Naive thymus-derived CD4-positive, alpha-beta T cell (primary cell): ENCODE measurements around the gene SRGAP2C. TPM values are rescaled to one million over a fixed set of nuclear protein-coding genes. Genes with fewer than 3 reads are reported as not detected.
A peak's percentile ranks its signal among the peaks of the same experiment; 100 is the strongest.
"Not testable (repeated sequence)": the region's sequence is repeated elsewhere in the genome, so short reads cannot be mapped to it uniquely, and the experiment has no call there.

Source experiments
- ATAC-seq: fragments of 150-1000 bp; cut with Tn5 transposase; 2 replicates; pipeline ENCODE4 v1.10.0; 2021; ENCODE audit warnings: mild to moderate bottlenecking, moderate library complexity
- CTCF ChIA-PET: fragments of 350-600 bp; sonication (Branson Sonifier 250); formaldehyde crosslinking; loops from one replicate; lab custom pipeline; 2021; ENCODE audit warnings: antibody characterized with exemption; lab: Charles Lee
- POLR2A ChIA-PET: fragments of 350-600 bp; sonication (Branson Sonifier 250); formaldehyde crosslinking; loops from one replicate; lab custom pipeline; 2021; ENCODE audit warnings: antibody characterized with exemption, inconsistent platforms; lab: Charles Lee
- DNase-seq, 9 donors: peaks; one replicate each; pipeline versions ENCODE4 v3.0.0 to v3.0.0-alpha.2; 2020 to 2022; ENCODE audit warnings: mixed read lengths in 1 of 9
- H3K27ac ChIP-seq: one replicate; pipeline ENCODE4 v1.7.0; 2013; ENCODE audit warnings: mild to moderate bottlenecking, low read depth, low read length, moderate library complexity
- H3K27me3 ChIP-seq, 2 donors: one replicate each; pipeline ENCODE4 v1.7.0; 2013; ENCODE audit warnings: low read length in 2 of 2, mild to moderate bottlenecking in 2 of 2, moderate library complexity in 2 of 2; ENCODE audit not compliant: control insufficient read depth in 2 of 2, insufficient read depth in 2 of 2
- H3K36me3 ChIP-seq, 3 experiments: 1 replicate in 2 of 3; 2 replicates in 1 of 3; pipeline ENCODE4 v1.7.0; 2013; ENCODE audit warnings: low read length in 3 of 3, mild to moderate bottlenecking in 3 of 3, moderate library complexity in 1 of 3; ENCODE audit not compliant: insufficient read depth in 3 of 3, control insufficient read depth in 2 of 3
- H3K4me1 ChIP-seq, 2 donors: one replicate each; pipeline ENCODE4 v1.7.0; 2013; ENCODE audit warnings: low read length in 2 of 2, mild to moderate bottlenecking in 2 of 2, moderate library complexity in 1 of 2; ENCODE audit not compliant: control insufficient read depth in 2 of 2, insufficient read depth in 2 of 2
- H3K4me3 ChIP-seq: 2 replicates; pipeline ENCODE4 v1.7.0; 2013; ENCODE audit warnings: mild to moderate bottlenecking, low read length
- H3K9me3 ChIP-seq, 3 experiments: 1 replicate in 2 of 3; 2 replicates in 1 of 3; pipeline ENCODE4 v1.7.0; 2013; ENCODE audit warnings: low read length in 3 of 3; ENCODE audit not compliant: control insufficient read depth in 2 of 3
- H3K27ac Mint-ChIP-seq, 9 donors: one replicate each; pipeline ENCODE4 v1.8.0; 2020 to 2022; ENCODE audit warnings: mixed read lengths in 9 of 9, mild to moderate bottlenecking in 8 of 9, moderate library complexity in 5 of 9, inconsistent platforms in 2 of 9
- H3K27me3 Mint-ChIP-seq, 5 donors: one replicate each; pipeline ENCODE4 v1.8.0; 2021 to 2022; ENCODE audit warnings: mixed read lengths in 5 of 5, mild to moderate bottlenecking in 1 of 5
- H3K36me3 Mint-ChIP-seq, 5 donors: one replicate each; pipeline ENCODE4 v1.8.0; 2020 to 2022; ENCODE audit warnings: mixed read lengths in 5 of 5, mild to moderate bottlenecking in 3 of 5, inconsistent platforms in 1 of 5
- H3K4me1 Mint-ChIP-seq, 7 donors: one replicate each; pipeline ENCODE4 v1.8.0; 2020 to 2022; ENCODE audit warnings: mixed read lengths in 7 of 7, mild to moderate bottlenecking in 3 of 7, inconsistent platforms in 1 of 7
- H3K4me3 Mint-ChIP-seq, 10 donors: one replicate each; pipeline ENCODE4 v1.8.0; 2020 to 2022; ENCODE audit warnings: mild to moderate bottlenecking in 10 of 10, mixed read lengths in 10 of 10, moderate library complexity in 6 of 10, inconsistent platforms in 2 of 10
- H3K9me3 Mint-ChIP-seq, 11 donors: one replicate each; pipeline ENCODE4 v1.8.0; 2020 to 2022; ENCODE audit warnings: mixed read lengths in 11 of 11, mild to moderate bottlenecking in 4 of 11, inconsistent platforms in 1 of 11, moderate library complexity in 1 of 11
- intact Hi-C, 2 donors: fragments of 100-400 bp; cut with micrococcal nuclease; formaldehyde crosslinking; loops; one replicate each; pipeline ENCODE4 v1.15.1; 2023
- polyA plus RNA-seq, 2 donors: library from polyadenylated mRNA; unstranded; fragments of 300-500 nt; fragmentation: Illumina TruSeq; gene quantifications; one replicate each; pipeline ENCODE4 v1.2.3, GENCODE V29; 2021
- total RNA-seq, 6 experiments: library from RNA in 5 of 6; stranded (reverse) in 5 of 6; gene quantifications; 1 replicate in 5 of 6; 2 replicates in 1 of 6; pipeline ENCODE4 v1.2.3 and lab custom pipeline; 2021 to 2026

Gene SRGAP2C
- total and polyA plus RNA-seq, 7 experiments from 2014 or later, result 1.2 to 43.4 (median 20.2) TPM

DNA sequence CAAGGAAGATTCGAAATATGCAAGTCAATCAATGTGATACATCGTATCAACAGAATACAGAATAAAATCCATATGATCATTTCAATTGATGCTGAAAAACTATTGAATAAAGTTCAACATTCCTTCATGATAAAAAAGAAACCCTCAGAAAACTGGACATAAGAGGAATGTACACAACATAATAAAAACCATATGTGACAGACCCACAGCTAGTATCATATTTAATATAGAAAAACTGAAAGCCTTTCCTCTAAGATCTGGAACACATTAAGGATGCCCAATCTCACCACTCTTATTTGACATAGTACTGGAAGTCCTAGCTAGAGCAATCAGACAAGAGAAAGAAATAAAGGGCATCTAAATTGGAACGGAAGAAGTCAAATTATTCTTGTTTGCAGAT, 254.1 kb downstream of the SRGAP2C start:
- CTCF ChIA-PET, result interaction anchor here (0.7 kb wide), 1 partner anchor 1807 kb away, joined by 3 read pairs; no protein-coding TSS in a partner anchor
- H3K4me1 ChIP-seq, H3K36me3 ChIP-seq, H3K27ac ChIP-seq, H3K4me1 Mint-ChIP-seq, ATAC-seq, intact Hi-C loops, H3K27ac Mint-ChIP-seq, H3K9me3 ChIP-seq, POLR2A ChIA-PET, H3K4me3 ChIP-seq, H3K4me3 Mint-ChIP-seq, H3K27me3 ChIP-seq, DNase-seq: not testable (repeated sequence)
- Mint-ChIP-seq H3K27me3 (peaks cover 0 to 11% (median 5%) of the 10 kb centered on the region in 5 donors), H3K9me3 (peaks cover 0 to 21% (median 7%) of the 10 kb centered on the region in 11 donors), H3K36me3 (peaks cover 0 to 21% (median 0%) of the 10 kb centered on the region in 5 donors)

- peak overlapping the region in 1 of 9 donors; percentile 3 for H3K27ac Mint-ChIP-seq
- no peak overlapping the region for H3K4me3 ChIP-seq
Observed at GRCh38 chr1:121440993-121441392, 256.2 kb downstream of the SRGAP2C start.

More at GRCh38 chr1:121440993-121441392, 256.2 kb downstream of the SRGAP2C start:
- no peak for DNase-seq
- H3K27ac ChIP-seq, result no peak overlapping the region
- peaks cover 0 to 10% (median 0%) of the 10 kb centered on the region in 7 donors for H3K4me1 Mint-ChIP-seq
- ChIA-PET POLR2A (no interaction called here), CTCF (no interaction called here)
- no peaks in the 10 kb centered on the region for H3K27me3 ChIP-seq
- no peaks in the 10 kb centered on the region for H3K9me3 ChIP-seq
- no peaks in the 10 kb centered on the region for H3K4me1 ChIP-seq
- H3K4me3 Mint-ChIP-seq, result no peak overlapping the region
- peaks cover 0 to 16% (median 0%) of the 10 kb centered on the region in 5 donors for H3K36me3 Mint-ChIP-seq
- peaks cover 0 to 21% (median 7%) of the 10 kb centered on the region in 11 donors for H3K9me3 Mint-ChIP-seq
- peaks cover 0 to 11% (median 0%) of the 10 kb centered on the region in 5 donors for H3K27me3 Mint-ChIP-seq
- intact Hi-C loops, result loop anchor here in 1 of 2 donors (1.0 kb wide), 1 partner anchor 20 kb away; no protein-coding TSS in a partner anchor
- H3K36me3 ChIP-seq, result no peaks in the 10 kb centered on the region
- ATAC-seq, result no peak

Other genes starting within 250 kb of the SRGAP2C start
- gene FAM72B, start 635 bp upstream of the SRGAP2C start, total RNA-seq, result 10 to 100 TPM in 1 of 5 experiments, 1 to 10 TPM in 1, under 1 TPM in 2, not detected in 1; 0.51 to 14.2 (median 1.2) TPM
- gene FAM72B, start 635 bp upstream of the SRGAP2C start, polyA plus RNA-seq, result under 1 TPM; 0.27 to 0.35 TPM